GM06990 (cell line): ENCODE data around the gene CLEC12A.
A peak's percentile ranks its signal among the peaks of the same experiment; 100 is the strongest.

Experiments used
- DNase-seq: peaks from one replicate; pipeline ENCODE4 v3.0.0-alpha.2; 2011; ENCODE audit not compliant: insufficient read length; ENCODE audit errors: extremely low read depth
- H3K27me3 ChIP-seq: replicated peaks from 2 replicates; pipeline ENCODE4 v1.6.0; 2011; ENCODE audit warnings: low read length; ENCODE audit not compliant: control insufficient read depth, insufficient read depth
- H3K36me3 ChIP-seq: 2 replicates; pipeline ENCODE4 v1.5.1; 2011; ENCODE audit warnings: low read length; ENCODE audit not compliant: control insufficient read depth, insufficient read depth
- H3K4me3 ChIP-seq: replicated peaks from 2 replicates; pipeline ENCODE4 v1.5.1; 2011; ENCODE audit warnings: low read depth, mild to moderate bottlenecking, control low read depth, low read length
- TF ChIP-seq, protein P1 (sequence below): IDR thresholded peaks from 2 replicates; pipeline ENCODE4 v1.5.1; 2011; ENCODE audit warnings: low read length, control low read depth, mild to moderate bottlenecking, inconsistent platforms; ENCODE audit not compliant: insufficient read depth, poor library complexity, severe bottlenecking

CLEC12A gene

DNA sequence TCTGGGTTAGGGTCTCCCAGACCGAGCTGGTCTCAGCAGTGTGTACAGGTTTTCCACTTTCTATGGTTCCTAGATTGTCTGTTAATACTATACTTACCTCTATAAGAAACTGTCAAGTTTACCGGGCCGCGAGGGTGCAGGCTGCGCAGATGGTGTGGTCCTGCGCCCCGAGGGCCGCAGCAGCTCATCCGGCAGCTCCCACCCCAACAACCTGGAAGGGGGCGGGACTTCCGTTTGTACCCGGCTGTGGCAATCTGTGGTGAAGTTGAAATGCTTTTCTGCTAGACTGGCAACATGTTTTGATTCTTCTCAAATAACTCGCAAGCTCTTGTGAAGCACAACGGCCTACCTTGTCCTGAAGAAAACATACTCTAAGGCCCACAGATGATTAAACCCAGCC is 59.2 kb downstream of the CLEC12A start, which contains the start of gene CLEC9A:
CLEC9A (plus strand) TSS at position 237 of the 400 bp plus-strand sequence. CDS start 22,006 bp downstream, outside the sequence.
- no peak for DNase-seq
- TF ChIP-seq, protein P1, sequence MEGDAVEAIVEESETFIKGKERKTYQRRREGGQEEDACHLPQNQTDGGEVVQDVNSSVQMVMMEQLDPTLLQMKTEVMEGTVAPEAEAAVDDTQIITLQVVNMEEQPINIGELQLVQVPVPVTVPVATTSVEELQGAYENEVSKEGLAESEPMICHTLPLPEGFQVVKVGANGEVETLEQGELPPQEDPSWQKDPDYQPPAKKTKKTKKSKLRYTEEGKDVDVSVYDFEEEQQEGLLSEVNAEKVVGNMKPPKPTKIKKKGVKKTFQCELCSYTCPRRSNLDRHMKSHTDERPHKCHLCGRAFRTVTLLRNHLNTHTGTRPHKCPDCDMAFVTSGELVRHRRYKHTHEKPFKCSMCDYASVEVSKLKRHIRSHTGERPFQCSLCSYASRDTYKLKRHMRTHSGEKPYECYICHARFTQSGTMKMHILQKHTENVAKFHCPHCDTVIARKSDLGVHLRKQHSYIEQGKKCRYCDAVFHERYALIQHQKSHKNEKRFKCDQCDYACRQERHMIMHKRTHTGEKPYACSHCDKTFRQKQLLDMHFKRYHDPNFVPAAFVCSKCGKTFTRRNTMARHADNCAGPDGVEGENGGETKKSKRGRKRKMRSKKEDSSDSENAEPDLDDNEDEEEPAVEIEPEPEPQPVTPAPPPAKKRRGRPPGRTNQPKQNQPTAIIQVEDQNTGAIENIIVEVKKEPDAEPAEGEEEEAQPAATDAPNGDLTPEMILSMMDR = no peak
- H3K27me3 ChIP-seq = peaks cover 2% of the 10 kb centered on the region; the same call in 1 of the 2 replicates
- H3K36me3 ChIP-seq = no peaks in the 10 kb centered on the region
- H3K4me3 ChIP-seq = no peak within 1 kb of the TSS

DNA sequence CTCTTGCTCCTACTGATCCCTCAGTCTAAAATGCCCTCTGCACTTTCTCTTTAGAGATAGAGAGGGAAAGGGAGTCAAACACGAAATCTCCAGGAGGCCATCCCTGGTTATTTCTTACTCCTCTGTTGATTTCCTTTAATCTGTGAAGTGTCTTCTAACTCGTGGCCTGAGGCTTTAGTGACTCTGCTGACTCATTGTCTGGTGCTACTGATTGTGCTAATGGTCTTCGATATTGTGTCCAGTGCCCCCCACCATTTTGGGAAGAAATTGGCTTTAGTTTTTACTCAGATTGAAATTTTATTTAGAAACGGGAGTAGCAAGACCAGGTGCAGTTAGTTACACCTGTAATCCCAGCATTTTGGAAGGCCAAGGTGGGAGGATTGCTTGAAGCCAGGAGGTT is 60.1 kb downstream of the CLEC12A start:
- Histone ChIP-seq H3K36me3 (no peaks in the 10 kb centered on the region), H3K4me3 (no peak overlapping the region), H3K27me3 (peaks cover 2% of the 10 kb centered on the region; the same call in 1 of the 2 replicates)
- no peak for DNase-seq
- TF ChIP-seq, protein P1 = no peak

DNA sequence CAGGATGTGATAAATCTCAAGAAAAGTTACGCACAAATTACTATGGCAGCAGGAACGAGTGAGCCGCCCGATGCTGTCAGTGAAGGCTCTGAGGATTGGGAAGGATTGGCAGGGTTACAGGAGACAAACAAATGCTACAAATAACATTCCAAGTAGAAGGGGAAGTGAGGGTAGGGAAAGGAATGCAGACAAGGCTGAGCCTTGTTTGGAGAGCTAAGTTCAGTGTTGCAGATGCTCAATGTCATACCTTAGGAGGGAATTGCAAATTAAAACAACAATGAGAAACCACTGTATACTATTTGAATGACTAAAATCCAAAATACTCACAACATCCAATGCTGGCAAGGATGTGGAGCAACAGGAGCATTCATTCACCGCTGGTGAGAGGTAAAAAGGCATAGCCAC is 60.6 kb downstream of the CLEC12A start:
- no peaks in the 10 kb centered on the region for H3K36me3 ChIP-seq
- DNase-seq = no peak
- H3K27me3 ChIP-seq = peaks cover 2% of the 10 kb centered on the region; the same call in 1 of the 2 replicates
- TF ChIP-seq, protein P1 = no peak
- H3K4me3 ChIP-seq = no peak overlapping the region

DNA sequence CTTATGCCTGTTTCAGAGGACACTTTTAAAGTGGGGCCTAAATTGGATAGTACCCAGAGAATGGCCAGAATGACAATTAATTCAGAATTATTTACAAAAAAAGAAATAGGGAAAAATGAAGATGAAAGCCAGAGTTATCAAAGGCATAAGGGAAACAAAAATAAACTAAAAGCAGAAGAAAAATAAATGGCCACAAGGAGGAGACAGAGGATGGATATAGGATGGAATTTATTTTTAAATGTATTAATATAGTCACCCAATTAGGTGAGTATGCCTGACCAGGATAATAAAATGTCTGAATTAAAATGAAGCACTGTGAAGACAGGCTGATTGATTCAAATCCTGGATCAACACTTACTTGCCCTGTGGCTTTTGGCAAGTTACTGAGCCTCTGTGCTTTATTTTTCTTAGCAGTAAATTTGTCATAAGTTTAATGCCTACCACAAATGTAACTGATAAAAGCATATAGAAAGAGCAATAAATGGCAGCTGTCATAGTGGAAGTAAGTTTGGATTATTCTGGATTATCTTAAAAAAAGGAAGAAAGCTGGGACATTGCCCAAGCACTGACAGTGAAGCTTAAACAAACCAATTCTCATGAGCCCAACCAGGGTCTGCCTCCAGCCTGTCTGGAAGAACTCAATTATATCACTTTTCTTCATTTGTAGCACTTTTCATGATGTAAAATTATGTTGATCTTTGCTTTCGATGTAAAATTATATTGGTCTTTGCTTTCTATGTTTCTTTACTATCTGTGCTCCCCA is 62.8 kb downstream of the CLEC12A start:
- Histone ChIP-seq H3K4me3 (no peak overlapping the region), H3K27me3 (peaks cover 2% of the 10 kb centered on the region; the same call in 1 of the 2 replicates), H3K36me3 (no peaks in the 10 kb centered on the region)
- DNase-seq = no peak
- TF ChIP-seq, protein P1 = peak; percentile 42
